GM21825 (cell line): ENCODE measurements around the gene TPRG1L.
A peak's percentile ranks its signal among the peaks of the same experiment; 100 is the strongest.

Experiments used
- ATAC-seq: cut with Tn5 transposase; IDR thresholded peaks from one replicate; pipeline ENCODE4 v1.9.1; 2021; ENCODE audit warnings: mild to moderate bottlenecking, moderate library complexity; ENCODE audit not compliant: unreplicated experiment

TPRG1L gene

GRCh38 chr1:3676581-3677470, 52.0 kb downstream of the TPRG1L start:
- peak; percentile 60 for ATAC-seq

- ATAC-seq = no peak
Observed at GRCh38 chr1:3677484-3677883, 52.7 kb downstream of the TPRG1L start.

GRCh38 chr1:3678361-3679097, 53.7 kb downstream of the TPRG1L start:
- ATAC-seq = no peak

- no peak for ATAC-seq
Observed at GRCh38 chr1:3679098-3679555, 54.3 kb downstream of the TPRG1L start.
